Measurements from ENCODE around the gene MCC.

DNA sequence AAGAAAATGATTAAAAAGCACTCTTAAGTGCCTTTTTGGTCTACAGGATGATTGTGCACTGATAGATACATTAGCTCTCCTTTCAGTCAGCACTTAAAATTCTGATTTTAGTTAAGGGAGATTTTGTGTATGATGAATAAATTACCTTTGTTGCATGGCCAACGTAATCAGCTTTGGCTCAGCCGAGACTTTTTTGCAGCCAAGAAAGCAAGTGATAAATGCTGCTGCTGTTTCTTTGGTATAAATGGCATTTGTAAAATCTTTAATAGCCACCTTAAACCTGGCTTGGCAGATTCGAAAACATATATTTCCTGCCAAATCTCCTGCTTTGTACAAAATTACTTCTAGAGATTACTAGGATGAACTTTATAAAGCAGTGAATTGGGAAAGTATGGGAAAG is 364.0 kb downstream of the MCC start:
- TF ChIP-seq, protein P1, sequence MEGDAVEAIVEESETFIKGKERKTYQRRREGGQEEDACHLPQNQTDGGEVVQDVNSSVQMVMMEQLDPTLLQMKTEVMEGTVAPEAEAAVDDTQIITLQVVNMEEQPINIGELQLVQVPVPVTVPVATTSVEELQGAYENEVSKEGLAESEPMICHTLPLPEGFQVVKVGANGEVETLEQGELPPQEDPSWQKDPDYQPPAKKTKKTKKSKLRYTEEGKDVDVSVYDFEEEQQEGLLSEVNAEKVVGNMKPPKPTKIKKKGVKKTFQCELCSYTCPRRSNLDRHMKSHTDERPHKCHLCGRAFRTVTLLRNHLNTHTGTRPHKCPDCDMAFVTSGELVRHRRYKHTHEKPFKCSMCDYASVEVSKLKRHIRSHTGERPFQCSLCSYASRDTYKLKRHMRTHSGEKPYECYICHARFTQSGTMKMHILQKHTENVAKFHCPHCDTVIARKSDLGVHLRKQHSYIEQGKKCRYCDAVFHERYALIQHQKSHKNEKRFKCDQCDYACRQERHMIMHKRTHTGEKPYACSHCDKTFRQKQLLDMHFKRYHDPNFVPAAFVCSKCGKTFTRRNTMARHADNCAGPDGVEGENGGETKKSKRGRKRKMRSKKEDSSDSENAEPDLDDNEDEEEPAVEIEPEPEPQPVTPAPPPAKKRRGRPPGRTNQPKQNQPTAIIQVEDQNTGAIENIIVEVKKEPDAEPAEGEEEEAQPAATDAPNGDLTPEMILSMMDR (IDR thresholded peaks at IDR 0.05) = no peak
- no peak for TF ChIP-seq POLR2A (IDR thresholded peaks at IDR 0.05)
